ENCODE results near the gene CTNNA2.

Gene CTNNA2

GRCh38 chr2:80330527-80331450 lies 817.9 kb downstream of the CTNNA2 start:
- no peak for DNase-seq (ENCODE audit: low read depth)

GRCh38 chr2:80333886-80334285 lies 821.0 kb downstream of the CTNNA2 start:
- no peak for DNase-seq (ENCODE audit: low read depth)

- DNase-seq (ENCODE audit: low read depth) = no peak
Observed at GRCh38 chr2:80335411-80335810, 822.6 kb downstream of the CTNNA2 start.

GRCh38 chr2:80338794-80339193 lies 825.9 kb downstream of the CTNNA2 start:
- DNase-seq (ENCODE audit: low read depth) = no peak

- no peak for DNase-seq (ENCODE audit: low read depth)
Observed at GRCh38 chr2:80340022-80340421, 827.2 kb downstream of the CTNNA2 start.

GRCh38 chr2:80348078-80348477 lies 835.2 kb downstream of the CTNNA2 start:
- no peak for DNase-seq (ENCODE audit: low read depth)

- DNase-seq (ENCODE audit: low read depth) = no peak
Observed at GRCh38 chr2:80348953-80349352, 836.1 kb downstream of the CTNNA2 start.

GRCh38 chr2:80351231-80351630 lies 838.4 kb downstream of the CTNNA2 start:
- no peak for DNase-seq (ENCODE audit: low read depth)

- DNase-seq (ENCODE audit: low read depth) = no peak
Observed at GRCh38 chr2:80354858-80355257, 842.0 kb downstream of the CTNNA2 start.

- DNase-seq (ENCODE audit: low read depth) = no peak
Observed at GRCh38 chr2:80361904-80362303, 849.1 kb downstream of the CTNNA2 start.

GRCh38 chr2:80363330-80363729 lies 850.5 kb downstream of the CTNNA2 start:
- no peak for DNase-seq (ENCODE audit: low read depth)

- no peak for DNase-seq (ENCODE audit: low read depth)
Observed at GRCh38 chr2:80363791-80364349, 851.0 kb downstream of the CTNNA2 start.

GRCh38 chr2:80364524-80365212 lies 851.8 kb downstream of the CTNNA2 start:
- DNase-seq (ENCODE audit: low read depth) = no peak

GRCh38 chr2:80365762-80366161 lies 852.9 kb downstream of the CTNNA2 start:
- DNase-seq (ENCODE audit: low read depth) = no peak

GRCh38 chr2:80370375-80371009 lies 857.6 kb downstream of the CTNNA2 start:
- no peak for DNase-seq (ENCODE audit: low read depth)

- DNase-seq (ENCODE audit: low read depth) = no peak
Observed at GRCh38 chr2:80374105-80374504, 861.3 kb downstream of the CTNNA2 start.

GRCh38 chr2:80377071-80377470 lies 864.2 kb downstream of the CTNNA2 start:
- DNase-seq (ENCODE audit: low read depth) = no peak

GRCh38 chr2:80380736-80381135 lies 867.9 kb downstream of the CTNNA2 start:
- DNase-seq (ENCODE audit: low read depth) = no peak

- no peak for DNase-seq (ENCODE audit: low read depth)
Observed at GRCh38 chr2:80381666-80382065, 868.8 kb downstream of the CTNNA2 start.

GRCh38 chr2:80392441-80392840 lies 879.6 kb downstream of the CTNNA2 start:
- DNase-seq (ENCODE audit: low read depth) = no peak

- DNase-seq (ENCODE audit: low read depth) = no peak
Observed at GRCh38 chr2:80393991-80394390, 881.1 kb downstream of the CTNNA2 start.

- no peak for DNase-seq (ENCODE audit: low read depth)
Observed at GRCh38 chr2:80395251-80395650, 882.4 kb downstream of the CTNNA2 start.

GRCh38 chr2:80396276-80396675 lies 883.4 kb downstream of the CTNNA2 start:
- no peak for DNase-seq (ENCODE audit: low read depth)

Data from activated T-helper 9 cell treated with anti-CD3 and anti-CD28 coated beads, Interleukin-2, amount 50 U/mL, for 16 hours (primary cell).